ENCODE results near the gene KIF6.
"Not testable (repeated sequence)": the region's sequence is repeated elsewhere in the genome, so short reads cannot be mapped to it uniquely, and the experiment has no call there.

KIF6 gene

DNA sequence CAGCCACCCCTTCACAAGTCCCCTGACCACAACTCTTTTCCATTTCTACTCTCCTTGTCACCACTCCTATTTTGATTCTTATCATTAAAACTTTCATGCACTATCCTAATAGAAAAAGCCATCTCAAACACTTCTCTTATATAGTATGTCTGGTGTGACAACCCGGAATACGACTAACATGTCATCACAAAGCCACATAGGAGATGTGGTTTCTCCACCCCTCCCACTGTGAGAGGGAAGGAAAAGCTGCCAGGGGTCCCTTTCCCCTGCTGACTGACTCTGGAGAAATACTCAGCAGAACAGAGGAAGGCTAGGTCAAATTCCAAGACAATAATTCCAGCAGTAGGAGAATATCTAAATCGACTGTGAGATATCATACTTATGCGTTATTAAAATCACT lies 209.7 kb downstream of the KIF6 start:
- FAIRE-seq: no peak
- no peak for DNase-seq (ENCODE audit: insufficient read length, low spot score)

DNA sequence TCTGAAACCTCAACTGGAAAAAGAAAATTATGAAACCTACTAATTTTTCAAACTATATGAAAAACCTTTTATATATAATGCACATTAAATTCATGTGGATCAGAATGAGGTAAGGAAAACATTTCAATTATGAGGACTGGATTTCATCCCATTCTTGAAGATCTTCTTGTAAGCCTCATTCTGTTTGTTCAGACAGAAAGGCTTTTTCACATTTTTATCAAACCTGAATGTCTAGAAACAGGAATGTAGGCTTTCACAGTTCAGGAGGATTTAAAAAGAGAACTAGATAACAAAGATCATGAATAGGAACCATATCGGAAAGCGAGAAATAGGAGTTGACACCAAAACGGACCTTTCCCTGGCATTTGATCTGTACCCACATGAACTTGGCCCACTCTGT lies 210.2 kb downstream of the KIF6 start:
- DNase-seq (ENCODE audit: insufficient read length, low spot score): no peak
- FAIRE-seq: no peak

- not testable (repeated sequence) for FAIRE-seq; DNase-seq (ENCODE audit: insufficient read length, low spot score)
Observed at GRCh38 chr6:39509831-39510230, 215.4 kb downstream of the KIF6 start.

- FAIRE-seq: no peak
- DNase-seq (ENCODE audit: insufficient read length, low spot score): no peak
Observed at GRCh38 chr6:39508515-39508914, 216.7 kb downstream of the KIF6 start.

DNA sequence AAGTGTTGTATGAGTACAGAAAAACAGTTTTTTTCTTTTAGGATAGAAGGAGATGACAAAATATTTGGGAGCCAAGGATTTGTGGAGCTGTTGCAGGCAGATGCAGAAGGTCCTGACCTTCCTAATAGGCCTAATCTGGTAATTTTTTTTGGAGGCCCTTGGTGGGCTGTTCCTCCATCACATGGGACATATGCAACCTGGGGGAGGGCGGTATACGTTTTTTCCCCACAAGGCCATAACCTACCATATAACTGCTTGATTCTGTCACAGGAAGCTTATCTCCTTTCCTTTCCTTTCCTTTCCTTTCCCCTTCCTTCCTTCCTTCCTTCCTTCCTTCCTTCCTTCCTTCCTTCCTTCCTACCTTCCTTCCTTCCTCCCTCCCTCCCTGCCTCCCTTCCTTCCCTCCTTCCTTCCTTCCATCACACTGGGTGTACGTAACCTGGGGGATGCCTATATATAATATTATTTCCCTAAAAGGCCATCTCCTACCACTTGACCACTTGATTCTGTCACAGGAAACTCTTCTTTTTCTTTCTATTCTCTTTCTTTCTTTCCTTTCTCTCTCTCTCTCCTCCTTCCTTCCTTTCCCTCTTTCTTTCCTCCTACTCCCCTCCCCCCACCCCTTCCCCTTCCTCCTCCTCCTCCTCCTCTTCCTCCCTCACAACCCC lies 217.7 kb downstream of the KIF6 start:
- DNase-seq (ENCODE audit: insufficient read length, low spot score) (no peak), FAIRE-seq (no peak)

- FAIRE-seq; DNase-seq (ENCODE audit: insufficient read length, low spot score): not testable (repeated sequence)
Observed at GRCh38 chr6:39502362-39502955, 222.7 kb downstream of the KIF6 start.

- no peak for FAIRE-seq
Observed at GRCh38 chr6:39499053-39499452, 226.2 kb downstream of the KIF6 start.

GRCh38 chr6:39498096-39498495 lies 227.1 kb downstream of the KIF6 start:
- no peak for FAIRE-seq
- DNase-seq (ENCODE audit: insufficient read length, low spot score): no peak

More at GRCh38 chr6:39499053-39499452, 226.2 kb downstream of the KIF6 start:
- no peak for DNase-seq (ENCODE audit: insufficient read length, low spot score)

DNA sequence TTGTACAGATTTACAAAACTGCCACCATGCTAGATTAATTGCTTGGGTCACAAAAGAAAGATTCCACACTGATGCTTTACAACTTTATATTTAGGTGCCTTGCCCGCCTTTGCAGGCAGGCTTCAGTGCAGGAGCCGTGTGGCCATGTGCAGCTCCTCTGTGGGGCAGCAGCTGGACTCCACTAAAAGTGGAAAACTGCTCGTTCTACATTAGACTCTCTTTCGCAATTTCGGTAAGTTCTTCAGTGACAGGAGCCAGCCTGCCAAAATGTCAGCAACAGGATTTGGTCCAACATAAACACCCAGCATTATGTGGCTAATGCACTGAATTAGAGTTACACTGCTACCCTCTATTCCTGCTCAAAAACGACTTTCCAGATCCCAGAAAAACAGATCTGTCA lies 228.3 kb downstream of the KIF6 start:
- DNase-seq (ENCODE audit: insufficient read length, low spot score): no peak
- no peak for FAIRE-seq

GRCh38 chr6:39496456-39496855 lies 228.8 kb downstream of the KIF6 start:
- DNase-seq (ENCODE audit: insufficient read length, low spot score): no peak
- FAIRE-seq: no peak

DNA sequence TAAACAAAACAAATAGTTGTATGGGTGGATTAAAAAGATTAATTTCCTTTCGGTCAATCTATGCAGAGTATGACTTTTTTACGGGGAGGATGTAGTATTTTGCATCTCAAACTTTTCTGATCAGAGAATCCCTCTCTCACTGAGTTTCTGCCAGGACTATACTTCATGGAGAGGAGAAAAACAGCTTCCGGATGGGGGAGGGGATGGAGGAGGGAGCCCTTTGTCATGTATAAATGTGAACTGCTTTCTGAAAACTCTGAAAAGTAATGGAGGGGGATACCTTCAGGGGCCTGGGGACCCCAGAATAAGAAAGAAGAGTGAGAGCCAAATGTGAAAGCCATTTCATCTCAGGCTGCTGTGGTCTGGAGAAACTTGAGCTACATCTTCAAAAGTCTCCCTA lies 229.6 kb downstream of the KIF6 start:
- no peak for FAIRE-seq

GRCh38 chr6:39494998-39495397 lies 230.2 kb downstream of the KIF6 start:
- FAIRE-seq (no peak), DNase-seq (ENCODE audit: insufficient read length, low spot score) (no peak)

More for the DNA sequence above, 229.6 kb downstream of the KIF6 start:
- no peak for DNase-seq (ENCODE audit: insufficient read length, low spot score)

DNA sequence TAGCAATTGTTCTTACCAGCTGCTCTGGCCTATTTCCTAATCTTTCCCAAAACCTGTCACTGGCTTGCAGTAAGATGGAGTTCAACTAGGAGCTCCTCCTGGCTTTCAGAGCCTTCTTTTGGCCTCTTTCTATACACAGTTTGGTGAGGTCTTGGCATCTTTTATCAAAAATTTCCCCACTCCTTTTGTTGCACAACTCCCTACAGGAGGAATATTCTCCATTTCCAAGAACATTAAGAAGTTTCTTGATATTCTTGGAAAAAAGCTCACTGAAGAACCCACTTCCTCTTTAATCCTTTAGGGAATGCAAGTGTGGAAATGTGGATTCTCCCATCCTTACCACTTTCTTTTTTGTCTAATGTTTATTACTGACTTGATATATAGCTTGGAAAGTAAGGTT lies 231.4 kb downstream of the KIF6 start:
- no peak for FAIRE-seq

GRCh38 chr6:39493174-39493573 lies 232.0 kb downstream of the KIF6 start:
- DNase-seq (ENCODE audit: insufficient read length, low spot score): no peak

More for the DNA sequence above, 231.4 kb downstream of the KIF6 start:
- no peak for DNase-seq (ENCODE audit: insufficient read length, low spot score)

GRCh38 chr6:39490108-39490507 lies 235.1 kb downstream of the KIF6 start:
- DNase-seq (ENCODE audit: insufficient read length, low spot score) (no peak), FAIRE-seq (no peak)

More at GRCh38 chr6:39493174-39493573, 232.0 kb downstream of the KIF6 start:
- no peak for FAIRE-seq

GRCh38 chr6:39488255-39488879 lies 236.8 kb downstream of the KIF6 start:
- DNase-seq (ENCODE audit: insufficient read length, low spot score) (no peak), FAIRE-seq (no peak)

DNA sequence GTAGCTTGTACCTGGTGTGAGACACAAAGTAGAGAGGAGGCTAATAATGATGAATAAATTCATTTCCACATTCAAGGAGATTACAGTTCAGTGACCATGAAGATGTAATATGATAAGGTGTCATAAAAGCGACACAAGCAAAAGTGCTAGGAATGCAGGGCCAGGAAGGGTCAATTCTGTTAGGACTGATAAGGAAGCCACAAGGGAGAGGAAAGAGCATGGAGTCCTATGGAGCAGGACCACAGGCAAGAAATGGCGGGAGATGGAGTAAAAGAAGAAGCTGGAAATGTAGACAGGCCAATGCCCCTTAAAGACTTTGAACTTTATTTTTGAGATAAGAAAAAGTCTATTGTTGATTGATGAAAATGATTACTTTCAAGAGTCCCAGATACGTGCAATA lies 240.9 kb downstream of the KIF6 start:
- DNase-seq (ENCODE audit: insufficient read length, low spot score): no peak
- FAIRE-seq: no peak

DNA sequence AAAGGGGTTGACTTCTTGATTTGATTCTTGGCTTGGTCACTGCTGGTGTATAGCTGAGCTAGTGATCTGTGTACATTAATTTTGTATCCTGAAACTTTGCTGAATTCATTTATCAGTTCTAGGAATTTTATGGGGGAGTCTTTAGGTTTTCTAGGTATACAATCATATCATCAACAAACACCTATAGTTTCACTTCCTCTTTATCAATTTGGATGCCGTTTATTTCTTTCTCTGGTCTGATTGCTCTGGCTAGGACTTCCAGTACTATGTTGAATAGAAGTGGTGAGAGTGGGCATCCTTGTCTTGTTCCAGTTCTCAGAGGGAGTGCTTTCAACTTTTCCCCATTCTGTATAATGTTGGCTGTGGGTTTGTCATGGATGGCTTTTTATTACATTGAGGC lies 245.4 kb downstream of the KIF6 start:
- FAIRE-seq: peak; percentile 42
- DNase-seq (ENCODE audit: insufficient read length, low spot score): not testable (repeated sequence)

DNA sequence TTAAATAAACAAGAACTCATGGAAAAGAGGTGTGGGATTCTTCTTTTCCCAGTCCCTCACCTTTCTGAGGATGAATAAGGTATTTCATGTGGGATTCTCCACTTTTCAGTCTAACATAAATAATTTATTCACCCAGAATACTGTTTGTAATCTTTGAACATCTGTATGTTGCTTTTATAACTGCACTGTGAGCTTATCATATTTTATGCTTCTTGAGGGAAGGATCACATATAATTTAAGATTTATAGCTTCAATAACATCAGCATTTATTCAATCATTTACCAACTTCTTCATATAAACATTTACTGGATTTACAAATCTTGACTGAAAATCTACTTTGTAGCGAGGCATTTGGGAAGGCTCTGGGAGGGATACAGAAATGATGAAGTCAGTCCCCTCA lies 248.5 kb downstream of the KIF6 start:
- FAIRE-seq (no peak), DNase-seq (ENCODE audit: insufficient read length, low spot score) (no peak)

GRCh38 chr6:39476151-39476550 lies 249.1 kb downstream of the KIF6 start:
- DNase-seq (ENCODE audit: insufficient read length, low spot score) (no peak), FAIRE-seq (no peak)

DNA sequence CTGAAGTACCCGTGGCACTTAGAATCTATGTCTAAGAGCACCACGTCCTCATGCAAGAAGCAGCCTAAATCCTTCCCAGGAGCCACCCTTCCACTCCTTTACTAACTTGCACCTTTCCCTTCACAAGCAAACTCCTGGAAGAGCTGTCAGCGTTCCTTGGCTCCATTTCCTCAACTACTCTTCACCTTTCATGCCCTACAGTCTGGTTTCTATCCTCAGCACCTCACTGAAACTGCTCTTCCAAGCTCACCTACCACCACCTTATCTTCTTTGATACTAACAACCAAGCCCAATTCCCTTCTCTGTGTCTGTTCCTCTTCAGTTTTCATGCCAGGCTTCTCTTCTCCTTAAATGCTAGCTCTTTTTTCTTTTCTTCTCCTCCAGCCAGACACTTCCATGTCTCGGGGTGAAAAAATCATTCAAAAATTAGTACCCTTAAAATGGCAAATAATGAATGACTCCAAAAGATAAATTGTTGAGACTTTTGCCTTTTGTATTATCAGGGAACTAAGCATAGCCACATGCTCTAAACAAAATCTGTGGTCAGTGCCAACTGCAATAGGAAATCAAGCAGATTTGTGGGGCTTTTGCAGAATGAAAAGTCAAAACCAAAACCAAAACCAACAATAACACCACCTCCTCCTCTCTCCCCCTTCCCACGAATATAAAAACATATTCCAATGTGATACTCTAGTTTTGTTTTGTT lies 253.1 kb downstream of the KIF6 start:
- DNase-seq (ENCODE audit: insufficient read length, low spot score): no peak
- peak; percentile 86 for FAIRE-seq

All from GM19239 (cell line).